HuH-7 (cell line): ENCODE data around the gene BLZF1.
"Not testable (repeated sequence)": the region's sequence is repeated elsewhere in the genome, so short reads cannot be mapped to it uniquely, and the experiment has no call there.

Experiments used
- DNase-seq: peaks from one replicate; pipeline ENCODE4 v3.0.0; 2011; ENCODE audit warnings: low spot score

Gene BLZF1

GRCh38 chr1:169360415-169360814, 7.6 kb upstream of the BLZF1 start:
- DNase-seq: no peak

DNA sequence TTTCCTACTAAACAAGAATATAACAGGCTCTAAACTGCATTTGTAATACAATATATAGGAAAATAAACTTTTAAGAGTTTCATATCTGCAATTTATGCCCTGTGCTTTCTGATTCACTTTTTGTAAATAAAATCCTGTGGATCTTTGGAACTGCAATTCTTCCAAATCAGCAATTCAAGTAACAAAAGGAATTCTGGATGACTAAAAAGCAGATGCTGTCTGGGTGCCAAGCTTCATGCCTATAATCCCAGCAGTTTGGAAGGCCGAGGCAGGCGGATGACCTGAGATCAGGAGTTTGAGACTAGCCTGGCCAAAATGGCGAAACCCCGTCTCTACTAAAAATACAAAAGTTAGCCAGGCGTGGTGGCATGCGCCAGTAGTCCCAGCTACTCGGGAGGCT, 6.7 kb upstream of the BLZF1 start:
- DNase-seq: no peak

DNA sequence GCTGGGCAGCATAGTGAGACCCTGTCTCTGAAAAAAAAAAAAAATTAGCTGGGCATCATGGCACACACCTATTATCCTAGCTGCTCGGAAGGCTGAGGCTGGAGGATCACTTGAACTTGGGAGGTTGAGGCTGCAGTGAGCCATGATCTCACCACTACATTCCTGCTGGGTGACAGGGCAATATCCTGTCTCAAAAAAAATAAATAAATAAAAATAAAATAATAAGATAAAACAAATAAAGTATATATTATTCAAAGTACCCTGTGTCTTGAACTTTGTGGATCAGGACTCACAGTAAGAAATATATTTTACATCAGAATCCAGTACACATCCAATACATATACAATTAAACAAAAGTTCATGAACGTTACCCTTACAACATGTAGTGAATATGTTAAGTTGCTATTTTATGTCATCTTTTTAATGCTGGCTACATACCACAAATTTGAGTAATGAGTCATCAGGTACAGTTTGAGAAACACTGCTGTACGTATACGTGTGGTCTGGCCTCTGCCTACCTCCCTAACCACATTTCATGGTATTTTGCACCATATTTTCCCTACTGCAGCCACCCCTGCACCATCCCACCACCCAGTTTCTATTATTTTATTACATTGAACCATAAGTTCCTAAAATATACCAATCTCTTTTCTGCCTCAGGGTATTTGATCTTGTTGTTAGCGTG, 4.8 kb upstream of the BLZF1 start:
- no peak for DNase-seq

GRCh38 chr1:169364948-169365347, 3.0 kb upstream of the BLZF1 start:
- no peak for DNase-seq

GRCh38 chr1:169367096-169367685, 804 bp upstream of the BLZF1 start:
- no peak for DNase-seq

DNA sequence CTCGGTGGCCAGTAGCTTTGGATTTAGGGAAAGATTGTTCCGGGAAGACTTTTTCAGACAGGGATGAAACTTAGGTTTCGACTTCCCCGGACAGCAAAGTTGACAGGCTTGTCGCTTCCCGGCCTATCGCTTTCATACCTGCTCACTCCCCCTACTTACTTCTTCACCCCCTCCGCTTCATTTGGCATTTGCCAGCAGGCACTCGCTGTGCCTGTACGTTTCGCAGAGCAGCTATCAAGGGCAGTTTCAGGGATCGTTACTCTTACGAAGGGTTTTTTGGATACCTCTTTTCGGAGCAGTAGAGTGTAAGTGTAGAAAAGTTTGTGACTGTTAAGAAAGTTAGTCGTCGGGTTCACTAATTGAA, 393 bp downstream of the BLZF1 start:
- no peak for DNase-seq

DNA sequence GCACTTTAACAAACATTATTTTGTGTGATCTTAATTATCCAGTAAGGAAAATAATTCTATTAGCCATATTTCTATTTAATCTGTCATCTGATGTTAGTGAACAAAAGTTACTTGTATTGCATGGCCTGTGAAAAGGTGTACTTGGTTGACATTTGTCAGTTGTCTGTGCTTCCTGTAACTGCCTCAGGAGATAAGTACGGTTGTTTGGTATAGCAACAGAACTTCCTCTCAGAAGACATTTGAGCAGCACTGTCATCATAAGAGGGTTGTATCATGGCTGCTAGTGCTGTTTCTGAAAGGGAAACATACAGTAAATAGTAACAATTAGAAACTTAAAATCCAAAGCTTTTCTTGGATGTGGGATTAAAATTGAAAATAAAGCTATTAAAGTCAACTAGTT, 3.4 kb downstream of the BLZF1 start:
- DNase-seq: no peak

GRCh38 chr1:169381162-169381561, 13.2 kb downstream of the BLZF1 start:
- no peak for DNase-seq

- DNase-seq: no peak
These were observed 15.5 kb downstream of the BLZF1 start for GRCh38 chr1:169383449-169383848.

- no peak for DNase-seq
These were observed 19.4 kb downstream of the BLZF1 start for GRCh38 chr1:169387399-169387798.

DNA sequence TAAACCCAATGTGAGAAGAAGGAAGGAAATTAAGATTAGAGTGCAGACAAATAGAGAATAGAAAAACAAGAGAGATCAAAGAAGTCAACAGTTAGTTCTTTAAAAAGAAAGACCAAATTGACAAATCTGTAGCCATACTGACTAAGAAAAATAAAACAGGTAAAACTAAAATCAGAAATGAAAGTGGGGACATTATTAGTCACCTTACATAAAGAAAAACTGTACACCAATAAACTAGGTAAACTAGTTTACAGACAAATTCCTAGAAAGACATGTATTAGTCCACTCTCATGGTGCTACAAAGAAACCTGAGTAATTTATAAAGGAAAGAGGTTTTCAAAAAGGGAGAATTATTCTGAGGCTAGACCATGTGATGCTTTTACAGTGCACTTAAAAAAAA, 22.3 kb downstream of the BLZF1 start:
- no peak for DNase-seq

GRCh38 chr1:169392406-169392805, 24.4 kb downstream of the BLZF1 start:
- DNase-seq: no peak

GRCh38 chr1:169395955-169396354, 28.0 kb downstream of the BLZF1 start:
- DNase-seq: no peak

DNA sequence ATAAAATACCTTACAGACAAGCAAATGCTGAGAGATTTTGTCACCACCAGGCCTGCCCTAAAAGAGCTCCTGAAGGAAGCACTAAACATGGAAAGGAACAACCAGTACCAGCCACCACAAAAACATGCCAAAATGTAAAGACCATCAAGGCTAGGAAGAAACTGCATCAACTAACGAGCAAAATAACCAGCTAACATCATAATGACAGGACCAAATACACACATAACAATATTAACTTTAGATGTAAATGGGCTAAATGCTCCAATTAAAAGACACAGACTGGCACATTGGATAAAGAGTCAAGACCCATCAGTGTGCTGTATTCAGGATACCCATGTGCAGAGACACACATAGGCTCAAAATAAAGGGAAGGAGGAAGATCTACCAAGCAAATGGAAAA, 34.6 kb downstream of the BLZF1 start:
- not testable (repeated sequence) for DNase-seq

GRCh38 chr1:169408340-169408739, 40.3 kb downstream of the BLZF1 start:
- DNase-seq: not testable (repeated sequence)

- DNase-seq: no peak
These were observed 47.0 kb downstream of the BLZF1 start for GRCh38 chr1:169414952-169415351.

DNA sequence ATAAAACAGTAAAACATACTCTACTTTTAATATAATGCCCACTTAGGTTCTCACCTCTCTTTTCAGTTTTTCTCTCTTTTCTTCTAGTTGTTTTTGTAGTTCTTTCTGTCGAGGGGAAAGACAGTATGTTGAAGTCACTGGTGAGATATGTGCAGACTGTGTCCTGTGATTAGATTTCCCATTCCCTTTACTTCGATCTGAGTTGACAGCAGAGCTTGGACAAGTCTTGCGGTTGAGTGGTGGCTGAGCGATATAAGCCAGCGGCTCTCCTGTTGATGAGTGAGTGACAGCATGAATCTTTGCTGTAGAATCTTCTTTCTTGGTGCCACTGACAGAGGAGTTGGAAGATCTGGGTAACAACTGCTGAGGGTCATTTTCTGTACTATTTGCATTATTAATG, 53.3 kb downstream of the BLZF1 start:
- DNase-seq: no peak

DNA sequence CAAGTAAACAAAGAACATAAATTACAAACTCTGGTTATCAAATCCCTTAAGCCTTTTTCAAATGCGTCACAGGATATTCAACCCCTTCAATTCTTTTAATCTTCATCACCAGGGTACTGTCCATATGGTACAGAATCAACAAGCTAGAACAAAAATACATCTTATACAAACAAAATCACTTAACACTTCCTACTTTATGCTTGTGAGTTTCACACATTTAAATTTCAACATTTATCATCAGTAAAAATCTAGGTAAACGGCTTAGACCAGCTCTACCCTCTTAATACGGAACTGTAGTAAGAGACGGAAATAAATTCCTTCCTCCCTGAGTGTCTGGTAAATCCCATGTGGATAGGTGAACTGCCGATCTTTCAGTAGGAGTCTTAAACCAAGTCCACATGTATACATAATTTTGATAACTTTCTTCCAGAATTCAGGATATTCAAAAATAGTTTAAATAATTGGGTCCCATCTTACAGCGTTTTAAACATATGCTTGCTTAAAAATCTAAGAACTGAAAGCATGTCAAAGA, 58.2 kb downstream of the BLZF1 start:
- DNase-seq: no peak

GRCh38 chr1:169427081-169427641, 59.2 kb downstream of the BLZF1 start, which contains the start of gene CCDC181:
Gene CCDC181 (minus strand): TSS chr1:169427474. CDS start chr1:169424927, 2,547 bp downstream.
- peak; percentile 66 for DNase-seq
